ENCODE results near the gene PDLIM3.

PDLIM3 gene

GRCh38 chr4:185512516-185512915 is 22.8 kb downstream of the PDLIM3 start:
- CTCF ChIA-PET: no interaction called here
- peaks cover 0 to 12% of the 10 kb centered on the region in 2 experiments; a peak in 2 of 3 replicates for H3K36me3 ChIP-seq (ENCODE audit: control insufficient read depth in 2 of 2, insufficient read depth in 1 of 2, low read length in 2 of 2)
- TF ChIP-seq ZNF561 (tag by site-specific recombination; IDR thresholded peaks at IDR 0.05; ENCODE audit: borderline replicate concordance): no peak
- no peak for TF ChIP-seq KLF7 (tag by site-specific recombination; IDR thresholded peaks at IDR 0.05; ENCODE audit: borderline replicate concordance)
- no peak for TF ChIP-seq SCRT1 (tag by site-specific recombination; IDR thresholded peaks at IDR 0.05; ENCODE audit: borderline replicate concordance)
- TF ChIP-seq, protein P1, sequence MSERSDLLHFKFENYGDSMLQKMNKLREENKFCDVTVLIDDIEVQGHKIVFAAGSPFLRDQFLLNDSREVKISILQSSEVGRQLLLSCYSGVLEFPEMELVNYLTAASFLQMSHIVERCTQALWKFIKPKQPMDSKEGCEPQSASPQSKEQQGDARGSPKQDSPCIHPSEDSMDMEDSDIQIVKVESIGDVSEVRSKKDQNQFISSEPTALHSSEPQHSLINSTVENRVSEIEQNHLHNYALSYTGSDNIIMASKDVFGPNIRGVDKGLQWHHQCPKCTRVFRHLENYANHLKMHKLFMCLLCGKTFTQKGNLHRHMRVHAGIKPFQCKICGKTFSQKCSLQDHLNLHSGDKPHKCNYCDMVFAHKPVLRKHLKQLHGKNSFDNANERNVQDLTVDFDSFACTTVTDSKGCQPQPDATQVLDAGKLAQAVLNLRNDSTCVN (tag by site-specific recombination; optimal IDR thresholded peaks at IDR 0.05): no peak
- TF ChIP-seq, protein P2, sequence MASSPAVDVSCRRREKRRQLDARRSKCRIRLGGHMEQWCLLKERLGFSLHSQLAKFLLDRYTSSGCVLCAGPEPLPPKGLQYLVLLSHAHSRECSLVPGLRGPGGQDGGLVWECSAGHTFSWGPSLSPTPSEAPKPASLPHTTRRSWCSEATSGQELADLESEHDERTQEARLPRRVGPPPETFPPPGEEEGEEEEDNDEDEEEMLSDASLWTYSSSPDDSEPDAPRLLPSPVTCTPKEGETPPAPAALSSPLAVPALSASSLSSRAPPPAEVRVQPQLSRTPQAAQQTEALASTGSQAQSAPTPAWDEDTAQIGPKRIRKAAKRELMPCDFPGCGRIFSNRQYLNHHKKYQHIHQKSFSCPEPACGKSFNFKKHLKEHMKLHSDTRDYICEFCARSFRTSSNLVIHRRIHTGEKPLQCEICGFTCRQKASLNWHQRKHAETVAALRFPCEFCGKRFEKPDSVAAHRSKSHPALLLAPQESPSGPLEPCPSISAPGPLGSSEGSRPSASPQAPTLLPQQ (tag by site-specific recombination; IDR thresholded peaks at IDR 0.05): no peak
- no peak for TF ChIP-seq KLF16 (tag by site-specific recombination; IDR thresholded peaks at IDR 0.05)
- TF ChIP-seq ZNF639 (tag by site-specific recombination; IDR thresholded peaks at IDR 0.05): no peak
- TF ChIP-seq, protein P3, sequence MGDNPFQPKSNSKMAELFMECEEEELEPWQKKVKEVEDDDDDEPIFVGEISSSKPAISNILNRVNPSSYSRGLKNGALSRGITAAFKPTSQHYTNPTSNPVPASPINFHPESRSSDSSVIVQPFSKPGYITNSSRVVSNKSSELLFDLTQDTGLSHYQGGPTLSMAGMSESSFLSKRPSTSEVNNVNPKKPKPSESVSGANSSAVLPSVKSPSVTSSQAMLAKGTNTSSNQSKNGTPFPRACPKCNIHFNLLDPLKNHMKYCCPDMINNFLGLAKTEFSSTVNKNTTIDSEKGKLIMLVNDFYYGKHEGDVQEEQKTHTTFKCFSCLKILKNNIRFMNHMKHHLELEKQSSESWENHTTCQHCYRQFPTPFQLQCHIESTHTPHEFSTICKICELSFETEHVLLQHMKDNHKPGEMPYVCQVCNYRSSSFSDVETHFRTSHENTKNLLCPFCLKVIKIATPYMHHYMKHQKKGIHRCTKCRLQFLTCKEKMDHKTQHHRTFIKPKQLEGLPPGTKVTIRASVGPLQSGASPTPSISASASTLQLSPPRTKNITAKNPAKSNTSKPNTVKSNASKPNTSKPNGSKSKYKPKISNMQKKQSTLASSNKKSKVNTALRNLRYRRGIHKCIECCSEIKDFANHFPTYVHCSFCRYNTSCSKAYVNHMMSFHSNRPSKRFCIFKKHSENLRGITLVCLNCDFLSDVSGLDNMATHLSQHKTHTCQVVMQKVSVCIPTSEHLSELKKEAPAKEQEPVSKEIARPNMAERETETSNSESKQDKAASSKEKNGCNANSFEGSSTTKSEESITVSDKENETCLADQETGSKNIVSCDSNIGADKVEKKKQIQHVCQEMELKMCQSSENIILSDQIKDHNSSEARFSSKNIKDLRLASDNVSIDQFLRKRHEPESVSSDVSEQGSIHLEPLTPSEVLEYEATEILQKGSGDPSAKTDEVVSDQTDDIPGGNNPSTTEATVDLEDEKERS (tag by site-specific recombination; IDR thresholded peaks at IDR 0.05): no peak
- no peak for TF ChIP-seq REST (tag by site-specific recombination; IDR thresholded peaks at IDR 0.05)
- TF ChIP-seq, protein P4, sequence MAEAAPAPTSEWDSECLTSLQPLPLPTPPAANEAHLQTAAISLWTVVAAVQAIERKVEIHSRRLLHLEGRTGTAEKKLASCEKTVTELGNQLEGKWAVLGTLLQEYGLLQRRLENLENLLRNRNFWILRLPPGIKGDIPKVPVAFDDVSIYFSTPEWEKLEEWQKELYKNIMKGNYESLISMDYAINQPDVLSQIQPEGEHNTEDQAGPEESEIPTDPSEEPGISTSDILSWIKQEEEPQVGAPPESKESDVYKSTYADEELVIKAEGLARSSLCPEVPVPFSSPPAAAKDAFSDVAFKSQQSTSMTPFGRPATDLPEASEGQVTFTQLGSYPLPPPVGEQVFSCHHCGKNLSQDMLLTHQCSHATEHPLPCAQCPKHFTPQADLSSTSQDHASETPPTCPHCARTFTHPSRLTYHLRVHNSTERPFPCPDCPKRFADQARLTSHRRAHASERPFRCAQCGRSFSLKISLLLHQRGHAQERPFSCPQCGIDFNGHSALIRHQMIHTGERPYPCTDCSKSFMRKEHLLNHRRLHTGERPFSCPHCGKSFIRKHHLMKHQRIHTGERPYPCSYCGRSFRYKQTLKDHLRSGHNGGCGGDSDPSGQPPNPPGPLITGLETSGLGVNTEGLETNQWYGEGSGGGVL (tag by site-specific recombination; IDR thresholded peaks at IDR 0.05): no peak
- TF ChIP-seq ZNF324 (tag by site-specific recombination; IDR thresholded peaks at IDR 0.05): no peak
- no peak for TF ChIP-seq GLIS1 (tag by site-specific recombination; IDR thresholded peaks at IDR 0.05)
- no peak for TF ChIP-seq ZNF394 (tag by site-specific recombination; IDR thresholded peaks at IDR 0.05; ENCODE audit: borderline replicate concordance)
- TF ChIP-seq TSHZ1 (tag by site-specific recombination; IDR thresholded peaks at IDR 0.05; ENCODE audit: borderline replicate concordance): no peak
- TF ChIP-seq, protein P5, sequence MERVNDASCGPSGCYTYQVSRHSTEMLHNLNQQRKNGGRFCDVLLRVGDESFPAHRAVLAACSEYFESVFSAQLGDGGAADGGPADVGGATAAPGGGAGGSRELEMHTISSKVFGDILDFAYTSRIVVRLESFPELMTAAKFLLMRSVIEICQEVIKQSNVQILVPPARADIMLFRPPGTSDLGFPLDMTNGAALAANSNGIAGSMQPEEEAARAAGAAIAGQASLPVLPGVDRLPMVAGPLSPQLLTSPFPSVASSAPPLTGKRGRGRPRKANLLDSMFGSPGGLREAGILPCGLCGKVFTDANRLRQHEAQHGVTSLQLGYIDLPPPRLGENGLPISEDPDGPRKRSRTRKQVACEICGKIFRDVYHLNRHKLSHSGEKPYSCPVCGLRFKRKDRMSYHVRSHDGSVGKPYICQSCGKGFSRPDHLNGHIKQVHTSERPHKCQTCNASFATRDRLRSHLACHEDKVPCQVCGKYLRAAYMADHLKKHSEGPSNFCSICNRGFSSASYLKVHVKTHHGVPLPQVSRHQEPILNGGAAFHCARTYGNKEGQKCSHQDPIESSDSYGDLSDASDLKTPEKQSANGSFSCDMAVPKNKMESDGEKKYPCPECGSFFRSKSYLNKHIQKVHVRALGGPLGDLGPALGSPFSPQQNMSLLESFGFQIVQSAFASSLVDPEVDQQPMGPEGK (tag by site-specific recombination; IDR thresholded peaks at IDR 0.05): no peak

More at GRCh38 chr4:185512516-185512915, 22.8 kb downstream of the PDLIM3 start:
- no peak overlapping the region for H3K4me3 ChIP-seq (ENCODE audit: low read depth, low read length)
- peaks cover 8% of the 10 kb centered on the region for H3K4me1 ChIP-seq (ENCODE audit: control insufficient read depth, insufficient read depth, low read length)
- POLR2A ChIA-PET: interaction anchor here (0.9 kb wide), 1 partner anchor 22 kb away, joined by 3 read pairs; no protein-coding TSS in a partner anchor
- no peaks in the 10 kb centered on the region for H3K9me3 ChIP-seq (ENCODE audit: control insufficient read depth, insufficient read depth, low read depth, low read length)
- no peak overlapping the region for H3K27ac ChIP-seq (ENCODE audit: extremely low read depth, low read depth, low read length)

Measured in HEK293 (cell line).